DMS53 treated with DMSO at 0.1 percent for 48 hours (cell line): ENCODE measurements around the gene KLHDC3.

Experiments
- DNase-seq: peaks from one replicate; lab custom pipeline; 2025; ENCODE audit not compliant: unreplicated experiment; lab: John Stamatoyannopoulos, UW

KLHDC3 gene, protein sequence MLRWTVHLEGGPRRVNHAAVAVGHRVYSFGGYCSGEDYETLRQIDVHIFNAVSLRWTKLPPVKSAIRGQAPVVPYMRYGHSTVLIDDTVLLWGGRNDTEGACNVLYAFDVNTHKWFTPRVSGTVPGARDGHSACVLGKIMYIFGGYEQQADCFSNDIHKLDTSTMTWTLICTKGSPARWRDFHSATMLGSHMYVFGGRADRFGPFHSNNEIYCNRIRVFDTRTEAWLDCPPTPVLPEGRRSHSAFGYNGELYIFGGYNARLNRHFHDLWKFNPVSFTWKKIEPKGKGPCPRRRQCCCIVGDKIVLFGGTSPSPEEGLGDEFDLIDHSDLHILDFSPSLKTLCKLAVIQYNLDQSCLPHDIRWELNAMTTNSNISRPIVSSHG

GRCh38 chr6:43013843-43014433, at the start of gene KLHDC3, which contains the start of gene MEA1:
KLHDC3 (plus strand) TSS chr6:43014249; CDS start chr6:43017193, 2,944 bp downstream.
MEA1 (minus strand) TSS chr6:43013946; CDS start chr6:43013813, 133 bp downstream.
- DNase-seq, result peak; percentile 99

GRCh38 chr6:42966571-42966970, 47.5 kb upstream of the KLHDC3 start:
- no peak for DNase-seq

DNA sequence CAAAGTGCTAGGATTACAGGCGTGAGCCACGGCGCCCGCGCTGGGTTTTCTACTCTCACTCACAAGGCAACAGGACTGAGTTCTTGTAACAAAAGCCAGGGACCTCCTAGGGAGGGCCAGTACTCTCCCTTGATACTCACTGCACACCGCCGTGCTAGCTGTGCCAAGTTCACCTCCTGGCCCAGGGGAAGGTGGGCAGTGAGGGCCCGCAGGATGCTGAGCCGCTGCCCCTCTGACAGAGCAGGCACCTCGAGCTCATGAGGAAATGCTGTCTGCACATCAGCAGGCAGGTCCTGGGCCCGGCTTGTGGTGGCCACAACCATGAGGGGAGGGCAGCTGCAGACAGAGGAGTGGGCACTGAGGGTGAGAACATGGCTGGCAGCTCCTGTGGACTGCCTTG, 46.8 kb upstream of the KLHDC3 start:
- DNase-seq, result no peak

DNA sequence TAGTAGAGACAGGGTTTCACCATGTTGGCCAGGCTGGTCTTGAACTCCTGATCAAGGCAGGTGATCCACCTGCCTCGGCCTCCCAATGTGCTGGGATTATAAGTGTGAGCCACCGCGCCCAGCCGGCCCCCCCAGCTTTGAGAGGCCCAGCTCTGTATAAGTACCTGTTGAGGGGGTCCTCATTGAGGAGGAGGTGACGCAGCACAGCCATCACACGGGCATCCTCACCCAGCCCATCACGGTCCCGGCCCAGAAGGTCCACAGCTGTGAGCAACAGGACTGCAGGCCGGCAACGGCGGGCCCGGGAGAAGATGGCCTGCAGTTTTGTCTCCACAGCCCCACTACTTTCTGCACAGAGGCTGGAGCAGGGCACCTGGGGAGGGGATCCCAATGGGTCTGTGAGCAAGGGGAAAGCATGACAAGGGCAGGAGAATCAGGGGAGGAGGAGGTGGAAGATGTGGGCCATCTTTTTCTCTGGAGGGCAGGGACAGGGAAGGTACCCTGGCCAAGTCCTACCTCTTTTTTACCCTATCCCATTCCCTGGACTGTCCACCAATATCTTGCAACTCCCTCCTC, 45.8 kb upstream of the KLHDC3 start:
- no peak for DNase-seq

DNA sequence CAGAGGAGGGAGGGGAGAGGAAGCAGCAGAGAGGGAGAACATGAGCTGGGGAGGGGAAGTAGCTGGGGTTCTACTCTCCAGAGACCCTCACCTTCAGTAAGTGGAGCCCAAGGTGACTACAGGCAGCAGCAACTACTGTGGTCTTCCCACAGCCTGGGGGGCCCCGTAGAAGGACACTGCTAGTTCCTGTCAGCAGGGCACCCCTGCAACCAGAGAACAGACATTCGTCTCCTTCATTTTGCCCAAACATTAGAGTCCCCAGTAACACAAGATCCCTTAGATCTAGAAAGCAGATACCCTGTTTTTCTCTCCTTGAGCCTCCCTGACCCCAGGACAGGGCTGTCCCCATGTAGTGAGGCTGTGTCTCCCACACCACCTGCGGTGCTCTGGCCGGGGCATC, 45.3 kb upstream of the KLHDC3 start:
- no peak for DNase-seq

DNA sequence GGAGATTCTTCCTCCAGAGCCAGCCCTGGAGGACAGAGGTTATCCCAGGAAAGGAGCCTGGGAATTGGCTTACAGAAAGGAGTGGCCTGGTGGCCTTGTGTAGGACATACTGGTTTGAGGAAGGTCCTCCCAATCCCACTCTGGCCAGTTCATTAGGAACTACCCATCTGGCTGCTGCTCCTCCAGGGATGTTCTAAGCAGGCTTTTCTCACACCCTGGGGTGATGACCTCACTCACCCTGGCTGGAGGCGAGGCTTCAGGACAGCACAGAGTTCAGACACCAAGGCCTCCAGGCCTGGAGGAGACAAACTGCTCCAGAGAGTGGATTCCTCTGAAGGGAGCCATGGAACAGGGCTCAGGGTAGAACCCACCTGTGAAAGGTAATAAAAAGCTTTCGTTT, 44.6 kb upstream of the KLHDC3 start:
- DNase-seq, result no peak

DNA sequence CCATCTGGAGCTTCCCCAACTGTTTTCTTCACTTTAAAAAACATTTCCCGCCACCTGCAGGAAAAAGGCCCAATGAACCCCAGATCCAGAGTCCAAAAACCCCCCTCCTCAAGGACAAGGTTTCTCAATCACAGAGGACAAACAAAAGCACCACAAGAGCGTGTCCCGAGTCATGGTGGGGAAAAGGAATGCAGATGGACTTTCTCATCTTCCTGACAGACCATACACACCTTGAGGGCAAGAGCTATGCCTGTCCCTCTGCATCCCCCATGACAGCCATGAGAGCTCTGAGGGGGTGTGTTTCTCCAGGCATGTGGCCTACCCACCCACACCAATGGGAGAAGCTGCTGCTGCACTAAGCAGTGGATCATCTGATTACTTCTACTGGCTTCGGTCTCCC, 44.1 kb upstream of the KLHDC3 start:
- DNase-seq, result no peak

- peak; percentile 36 for DNase-seq
Observed at GRCh38 chr6:42970871-42971612, 43.0 kb upstream of the KLHDC3 start.

- DNase-seq, result no peak
Observed at GRCh38 chr6:42971746-42972327, 42.2 kb upstream of the KLHDC3 start.

DNA sequence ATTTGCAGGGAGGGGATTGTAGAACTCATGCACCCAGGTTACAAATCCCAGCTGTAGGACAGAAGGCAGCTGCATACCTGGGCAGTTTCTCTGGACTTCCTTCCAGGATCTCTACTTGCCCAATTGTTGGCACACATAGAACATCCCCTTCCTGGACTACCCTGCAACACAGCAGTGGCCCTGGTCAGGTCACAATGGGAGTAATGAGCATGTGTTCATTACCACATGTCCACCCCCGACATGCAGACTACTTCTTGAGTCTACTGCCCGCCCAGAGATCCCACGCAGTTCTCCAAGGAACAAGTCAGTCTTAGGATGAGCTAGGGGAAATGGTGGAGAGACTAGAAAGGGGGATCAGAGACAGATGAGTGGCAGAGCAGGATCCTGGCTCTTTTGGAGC, 40.1 kb upstream of the KLHDC3 start:
- no peak for DNase-seq

GRCh38 chr6:42974919-42975505, 39.0 kb upstream of the KLHDC3 start:
- DNase-seq, result no peak

GRCh38 chr6:42978487-42978838, 35.6 kb upstream of the KLHDC3 start:
- DNase-seq, result no peak

GRCh38 chr6:42978839-42979522, 35.1 kb upstream of the KLHDC3 start, which contains the start of gene PEX6:
PEX6 (minus strand) TSS chr6:42979181; CDS start chr6:42979150, 31 bp downstream.
- peak; percentile 70 for DNase-seq

- peak; percentile 70 for DNase-seq
Observed at GRCh38 chr6:42979523-42980177, 34.4 kb upstream of the KLHDC3 start.

DNA sequence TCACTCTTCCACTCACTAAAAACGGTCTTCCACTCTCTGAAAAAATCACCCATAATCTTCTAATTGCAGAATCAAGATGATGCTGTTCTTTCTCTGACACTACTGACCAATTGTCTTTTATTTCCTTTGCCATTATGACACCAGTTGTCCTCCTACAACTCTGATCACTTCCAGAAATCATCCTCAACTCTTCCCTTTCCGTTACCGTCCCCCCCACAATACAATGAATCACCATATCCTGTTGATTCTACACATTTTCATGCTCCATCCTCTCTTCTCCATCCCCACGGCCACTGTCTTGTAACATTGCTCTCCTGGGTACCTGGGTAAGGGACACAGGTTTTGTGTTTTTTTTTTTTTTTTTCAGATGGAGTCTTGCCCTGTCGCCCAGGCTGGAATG, 32.2 kb upstream of the KLHDC3 start:
- no peak for DNase-seq

GRCh38 chr6:42984001-42984923, 29.8 kb upstream of the KLHDC3 start, which contains the start of gene PPP2R5D:
PPP2R5D (plus strand) TSS chr6:42984570; CDS start chr6:42984678, 108 bp downstream.
- DNase-seq, result peak; percentile 99

DNA sequence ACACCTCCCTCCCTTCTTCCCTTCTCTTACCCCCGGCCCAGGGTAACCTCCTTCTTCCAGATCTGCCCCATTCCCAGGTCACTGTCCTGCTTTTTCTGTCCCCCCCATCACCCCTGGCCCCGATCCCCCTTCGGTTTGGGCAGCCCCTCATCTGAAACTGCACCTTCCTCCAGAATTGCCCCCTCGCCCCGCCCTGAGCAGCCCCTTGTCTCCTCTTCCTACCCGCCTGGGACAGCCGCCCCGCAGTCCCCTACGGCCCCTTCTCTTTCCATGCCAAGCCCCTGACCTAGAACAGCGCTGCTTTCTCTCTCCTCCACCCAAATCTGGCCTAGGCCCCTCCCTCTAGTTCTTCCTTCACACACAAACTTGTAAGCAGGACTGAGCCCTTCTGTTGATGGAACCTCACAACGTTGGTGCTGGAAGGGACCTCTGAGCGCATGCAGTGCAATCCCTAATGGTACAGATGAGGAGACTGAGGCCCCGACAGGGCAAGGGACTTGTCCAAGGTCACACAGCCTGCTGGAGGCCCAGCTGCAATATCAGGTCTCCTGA, 29.0 kb upstream of the KLHDC3 start:
- no peak for DNase-seq
